ENCODE results near the gene CSGALNACT2. TPM values are rescaled to one million over a fixed set of nuclear protein-coding genes. Genes with fewer than 3 reads are reported as not detected.

CSGALNACT2 gene
- total RNA-seq, 1 experiment from 2014 or later = 9.2 TPM

DNA sequence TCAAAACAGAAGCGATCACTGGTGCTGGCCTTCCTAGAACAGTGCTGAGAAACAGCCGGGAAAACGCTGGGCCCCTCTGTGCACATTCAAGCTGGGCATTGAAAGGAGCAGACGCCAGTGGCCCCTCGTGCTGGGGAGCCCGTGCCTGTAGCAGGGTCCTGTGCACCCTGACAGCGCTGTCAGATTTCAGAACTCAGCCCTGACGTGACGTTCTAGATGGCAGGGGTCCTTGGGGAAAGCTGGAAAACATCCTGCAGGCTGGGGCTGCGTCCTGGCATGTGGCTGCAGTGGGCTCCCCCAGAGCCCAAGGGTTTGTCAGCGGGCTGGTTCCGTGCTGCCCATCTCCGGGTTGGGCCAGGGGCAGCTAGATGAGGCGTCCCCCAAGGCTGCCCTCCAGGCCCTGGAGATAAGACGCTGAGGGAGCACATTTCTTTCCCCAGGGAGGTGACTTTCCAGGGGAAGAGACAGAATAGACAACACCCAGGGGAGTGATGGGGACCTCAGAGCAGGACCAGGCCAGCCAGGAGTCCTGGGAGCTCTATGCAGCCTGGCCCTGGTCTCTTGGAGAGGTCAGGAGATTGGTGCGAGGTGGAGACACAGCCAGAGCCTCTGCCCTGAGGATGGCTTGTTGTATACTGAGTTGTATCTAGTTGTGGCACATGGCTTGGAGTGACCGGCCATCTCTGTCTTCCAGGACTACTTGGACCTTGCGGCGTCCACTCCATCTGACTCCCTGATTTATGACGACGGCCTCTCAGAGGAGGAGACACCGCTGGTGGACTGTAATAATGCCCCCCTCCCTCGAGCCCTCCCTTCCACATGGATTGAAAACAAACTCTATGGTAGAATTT, 12.1 kb upstream of the CSGALNACT2 start:
- H3K27ac ChIP-seq (ENCODE audit: low read length) = no peak overlapping the region
- no peak for DNase-seq
- H4K20me1 ChIP-seq (ENCODE audit: insufficient read depth, low read depth, low read length) = no peaks in the 10 kb centered on the region
- no peaks in the 10 kb centered on the region for H3K27me3 ChIP-seq (ENCODE audit: low read length)
- H3K4me3 ChIP-seq (ENCODE audit: low read length) = no peak overlapping the region
- H2AFZ ChIP-seq (ENCODE audit: low read length) = no peak overlapping the region
- no peak overlapping the region for H3K9ac ChIP-seq (ENCODE audit: low read length)
- H3K79me2 ChIP-seq (ENCODE audit: low read length) = no peaks in the 10 kb centered on the region
- no peaks in the 10 kb centered on the region for H3K9me2 ChIP-seq (replicated peaks; ENCODE audit: insufficient read depth, low read length)
- no peaks in the 10 kb centered on the region for H3K36me3 ChIP-seq (ENCODE audit: insufficient read depth, low read length)
- H3K4me2 ChIP-seq (ENCODE audit: low read depth, low read length, poor library complexity, severe bottlenecking) = no peak overlapping the region
- H3K4me1 ChIP-seq (ENCODE audit: low read length) = peaks cover 13% of the 10 kb centered on the region
- no peaks in the 10 kb centered on the region for H3K9me3 ChIP-seq (ENCODE audit: low read length)

DNA sequence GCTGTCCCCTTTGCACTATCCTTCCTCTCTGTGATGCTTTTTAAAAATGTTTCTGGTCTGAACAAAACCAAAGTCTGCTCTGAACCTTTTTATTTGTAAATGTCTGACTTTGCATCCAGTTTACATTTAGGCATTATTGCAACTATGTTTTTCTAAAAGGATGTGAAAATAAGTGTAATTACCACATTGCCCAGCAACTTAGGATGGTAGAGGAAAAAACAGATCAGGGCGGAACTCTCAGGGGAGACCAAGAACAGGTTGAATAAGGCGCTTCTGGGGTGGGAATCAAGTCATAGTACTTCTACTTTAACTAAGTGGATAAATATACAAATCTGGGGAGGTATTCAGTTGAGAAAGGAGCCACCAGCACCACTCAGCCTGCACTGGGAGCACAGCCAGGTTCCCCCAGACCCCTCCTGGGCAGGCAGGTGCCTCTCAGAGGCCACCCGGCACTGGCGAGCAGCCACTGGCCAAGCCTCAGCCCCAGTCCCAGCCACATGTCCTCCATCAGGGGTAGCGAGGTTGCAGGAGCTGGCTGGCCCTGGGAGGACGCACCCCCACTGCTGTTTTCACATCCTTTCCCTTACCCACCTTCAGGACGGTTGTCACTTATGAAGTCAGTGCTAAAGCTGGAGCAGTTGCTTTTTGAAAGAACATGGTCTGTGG, 11.4 kb upstream of the CSGALNACT2 start:
- Histone ChIP-seq H3K9ac (ENCODE audit: low read length) (no peak overlapping the region), H2AFZ (ENCODE audit: low read length) (no peak overlapping the region), H3K9me2 (replicated peaks; ENCODE audit: insufficient read depth, low read length) (no peaks in the 10 kb centered on the region), H3K4me3 (ENCODE audit: low read length) (no peak overlapping the region), H3K36me3 (ENCODE audit: insufficient read depth, low read length) (no peaks in the 10 kb centered on the region), H3K9me3 (ENCODE audit: low read length) (no peaks in the 10 kb centered on the region), H3K4me2 (ENCODE audit: low read depth, low read length, poor library complexity, severe bottlenecking) (no peak overlapping the region), H3K79me2 (ENCODE audit: low read length) (no peaks in the 10 kb centered on the region), H4K20me1 (ENCODE audit: insufficient read depth, low read depth, low read length) (no peaks in the 10 kb centered on the region), H3K27ac (ENCODE audit: low read length) (no peak overlapping the region), H3K4me1 (ENCODE audit: low read length) (peaks cover 13% of the 10 kb centered on the region), H3K27me3 (ENCODE audit: low read length) (no peaks in the 10 kb centered on the region)
- DNase-seq = no peak

DNA sequence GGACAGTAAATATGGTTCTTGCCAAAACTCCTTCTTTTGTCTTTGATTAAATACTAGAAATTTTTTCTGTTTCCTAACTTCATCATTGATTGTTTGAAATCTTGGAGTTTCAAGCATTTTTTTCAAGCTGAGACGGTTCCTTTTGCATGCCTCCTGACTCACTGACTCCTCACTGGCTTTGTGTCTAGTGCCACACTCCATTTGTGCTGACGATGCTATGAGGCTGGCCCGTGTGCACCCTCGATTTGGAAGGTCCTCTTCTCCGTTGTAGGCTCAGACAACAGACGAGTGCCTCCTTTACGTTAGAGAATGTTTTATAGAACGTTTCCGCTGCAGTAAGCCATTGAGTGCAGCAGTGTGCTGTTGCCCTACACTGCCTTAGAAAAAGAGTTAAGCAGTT, 10.8 kb upstream of the CSGALNACT2 start:
- no peak for DNase-seq
- Histone ChIP-seq H3K79me2 (ENCODE audit: low read length) (no peaks in the 10 kb centered on the region), H3K4me2 (ENCODE audit: low read depth, low read length, poor library complexity, severe bottlenecking) (no peak overlapping the region), H3K9ac (ENCODE audit: low read length) (no peak overlapping the region), H3K4me1 (ENCODE audit: low read length) (peaks cover 13% of the 10 kb centered on the region), H3K9me3 (ENCODE audit: low read length) (no peaks in the 10 kb centered on the region), H3K27ac (ENCODE audit: low read length) (no peak overlapping the region), H3K27me3 (ENCODE audit: low read length) (no peaks in the 10 kb centered on the region), H4K20me1 (ENCODE audit: insufficient read depth, low read depth, low read length) (no peaks in the 10 kb centered on the region), H3K36me3 (ENCODE audit: insufficient read depth, low read length) (no peaks in the 10 kb centered on the region), H3K4me3 (ENCODE audit: low read length) (no peak overlapping the region), H2AFZ (ENCODE audit: low read length) (no peak overlapping the region), H3K9me2 (replicated peaks; ENCODE audit: insufficient read depth, low read length) (no peaks in the 10 kb centered on the region)

GRCh38 chr10:43128331-43128730, 9.9 kb upstream of the CSGALNACT2 start:
- no peak overlapping the region for H2AFZ ChIP-seq (ENCODE audit: low read length)
- DNase-seq = no peak
- H3K9me3 ChIP-seq (ENCODE audit: low read length) = no peaks in the 10 kb centered on the region
- H3K9me2 ChIP-seq (replicated peaks; ENCODE audit: insufficient read depth, low read length) = no peaks in the 10 kb centered on the region
- no peak overlapping the region for H3K9ac ChIP-seq (ENCODE audit: low read length)
- H3K27ac ChIP-seq (ENCODE audit: low read length) = no peak overlapping the region
- peaks cover 13% of the 10 kb centered on the region for H3K4me1 ChIP-seq (ENCODE audit: low read length)
- H4K20me1 ChIP-seq (ENCODE audit: insufficient read depth, low read depth, low read length) = no peaks in the 10 kb centered on the region
- no peaks in the 10 kb centered on the region for H3K36me3 ChIP-seq (ENCODE audit: insufficient read depth, low read length)
- no peak overlapping the region for H3K4me2 ChIP-seq (ENCODE audit: low read depth, low read length, poor library complexity, severe bottlenecking)
- H3K27me3 ChIP-seq (ENCODE audit: low read length) = no peaks in the 10 kb centered on the region
- no peak overlapping the region for H3K4me3 ChIP-seq (ENCODE audit: low read length)
- H3K79me2 ChIP-seq (ENCODE audit: low read length) = no peaks in the 10 kb centered on the region

DNA sequence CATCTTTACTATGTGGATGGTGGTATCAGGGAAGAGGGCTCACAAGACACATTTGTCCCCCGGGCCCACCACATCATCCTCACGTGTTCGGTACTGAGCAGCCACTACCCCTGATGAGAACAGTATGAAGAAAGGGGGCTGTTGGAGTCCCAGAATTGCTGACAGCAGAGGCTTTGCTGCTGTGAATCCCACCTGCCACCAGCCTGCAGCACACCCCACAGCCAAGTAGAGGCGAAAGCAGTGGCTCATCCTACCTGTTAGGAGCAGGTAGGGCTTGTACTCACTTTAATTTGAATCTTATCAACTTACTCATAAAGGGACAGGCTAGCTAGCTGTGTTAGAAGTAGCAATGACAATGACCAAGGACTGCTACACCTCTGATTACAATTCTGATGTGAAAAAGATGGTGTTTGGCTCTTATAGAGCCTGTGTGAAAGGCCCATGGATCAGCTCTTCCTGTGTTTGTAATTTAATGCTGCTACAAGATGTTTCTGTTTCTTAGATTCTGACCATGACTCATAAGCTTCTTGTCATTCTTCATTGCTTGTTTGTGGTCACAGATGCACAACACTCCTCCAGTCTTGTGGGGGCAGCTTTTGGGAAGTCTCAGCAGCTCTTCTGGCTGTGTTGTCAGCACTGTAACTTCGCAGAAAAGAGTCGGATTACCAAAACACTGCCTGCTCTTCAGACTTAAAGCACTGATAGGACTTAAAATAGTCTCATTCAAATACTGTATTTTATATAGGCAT, 9.1 kb upstream of the CSGALNACT2 start:
- H3K27me3 ChIP-seq (ENCODE audit: low read length) = no peaks in the 10 kb centered on the region
- peaks cover 11% of the 10 kb centered on the region for H3K4me1 ChIP-seq (ENCODE audit: low read length)
- no peak overlapping the region for H2AFZ ChIP-seq (ENCODE audit: low read length)
- H3K9me3 ChIP-seq (ENCODE audit: low read length) = no peaks in the 10 kb centered on the region
- H3K4me3 ChIP-seq (ENCODE audit: low read length) = no peak overlapping the region
- H3K4me2 ChIP-seq (ENCODE audit: low read depth, low read length, poor library complexity, severe bottlenecking) = no peak overlapping the region
- DNase-seq = no peak
- H3K36me3 ChIP-seq (ENCODE audit: insufficient read depth, low read length) = no peaks in the 10 kb centered on the region
- no peaks in the 10 kb centered on the region for H4K20me1 ChIP-seq (ENCODE audit: insufficient read depth, low read depth, low read length)
- H3K79me2 ChIP-seq (ENCODE audit: low read length) = no peaks in the 10 kb centered on the region
- no peak overlapping the region for H3K27ac ChIP-seq (ENCODE audit: low read length)
- H3K9ac ChIP-seq (ENCODE audit: low read length) = no peak overlapping the region
- H3K9me2 ChIP-seq (replicated peaks; ENCODE audit: insufficient read depth, low read length) = no peaks in the 10 kb centered on the region

- no peak overlapping the region for H2AFZ ChIP-seq (ENCODE audit: low read length)
- no peaks in the 10 kb centered on the region for H3K9me2 ChIP-seq (replicated peaks; ENCODE audit: insufficient read depth, low read length)
- H3K27ac ChIP-seq (ENCODE audit: low read length) = no peak overlapping the region
- DNase-seq = no peak
- H3K79me2 ChIP-seq (ENCODE audit: low read length) = no peaks in the 10 kb centered on the region
- no peaks in the 10 kb centered on the region for H3K27me3 ChIP-seq (ENCODE audit: low read length)
- no peak overlapping the region for H3K4me2 ChIP-seq (ENCODE audit: low read depth, low read length, poor library complexity, severe bottlenecking)
- H3K36me3 ChIP-seq (ENCODE audit: insufficient read depth, low read length) = no peaks in the 10 kb centered on the region
- peaks cover 8% of the 10 kb centered on the region for H3K4me1 ChIP-seq (ENCODE audit: low read length)
- no peak overlapping the region for H3K9ac ChIP-seq (ENCODE audit: low read length)
- H3K4me3 ChIP-seq (ENCODE audit: low read length) = no peak overlapping the region
- H3K9me3 ChIP-seq (ENCODE audit: low read length) = no peaks in the 10 kb centered on the region
- H4K20me1 ChIP-seq (ENCODE audit: insufficient read depth, low read depth, low read length) = no peaks in the 10 kb centered on the region
Measured at GRCh38 chr10:43130770-43131171, 7.5 kb upstream of the CSGALNACT2 start.

- no peak for DNase-seq
- no peaks in the 10 kb centered on the region for H4K20me1 ChIP-seq (ENCODE audit: insufficient read depth, low read depth, low read length)
- no peak overlapping the region for H2AFZ ChIP-seq (ENCODE audit: low read length)
- H3K9ac ChIP-seq (ENCODE audit: low read length) = no peak overlapping the region
- no peak overlapping the region for H3K4me2 ChIP-seq (ENCODE audit: low read depth, low read length, poor library complexity, severe bottlenecking)
- no peaks in the 10 kb centered on the region for H3K27me3 ChIP-seq (ENCODE audit: low read length)
- H3K36me3 ChIP-seq (ENCODE audit: insufficient read depth, low read length) = no peaks in the 10 kb centered on the region
- no peaks in the 10 kb centered on the region for H3K79me2 ChIP-seq (ENCODE audit: low read length)
- no peaks in the 10 kb centered on the region for H3K9me3 ChIP-seq (ENCODE audit: low read length)
- H3K4me3 ChIP-seq (ENCODE audit: low read length) = no peak overlapping the region
- H3K4me1 ChIP-seq (ENCODE audit: low read length) = peaks cover 8% of the 10 kb centered on the region
- H3K9me2 ChIP-seq (replicated peaks; ENCODE audit: insufficient read depth, low read length) = no peaks in the 10 kb centered on the region
- H3K27ac ChIP-seq (ENCODE audit: low read length) = no peak overlapping the region
Measured at GRCh38 chr10:43131256-43131655, 7.0 kb upstream of the CSGALNACT2 start.

DNA sequence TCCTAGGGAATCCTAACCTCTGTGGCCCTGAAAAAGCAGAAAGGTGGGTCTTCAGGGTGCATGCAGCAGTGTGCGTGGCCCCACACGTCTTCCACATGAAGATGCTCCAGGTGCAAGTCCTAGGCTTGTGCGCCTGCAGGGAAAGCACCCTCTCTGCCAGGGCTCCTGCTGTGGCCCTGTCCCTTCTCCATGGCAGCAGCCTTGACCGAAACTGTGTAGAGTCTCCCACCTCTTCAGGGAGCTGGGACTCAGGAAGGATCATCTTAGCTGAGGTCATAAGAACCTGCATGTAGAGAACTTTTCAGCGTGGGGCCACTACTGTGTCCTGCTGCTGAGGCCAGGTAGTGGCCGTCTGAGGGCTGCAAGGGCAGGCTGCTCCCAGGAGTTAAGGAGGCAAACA, 6.3 kb upstream of the CSGALNACT2 start:
- Histone ChIP-seq H3K27me3 (ENCODE audit: low read length) (no peaks in the 10 kb centered on the region), H4K20me1 (ENCODE audit: insufficient read depth, low read depth, low read length) (no peaks in the 10 kb centered on the region), H3K4me3 (ENCODE audit: low read length) (no peak overlapping the region), H3K9me2 (replicated peaks; ENCODE audit: insufficient read depth, low read length) (no peaks in the 10 kb centered on the region), H3K27ac (ENCODE audit: low read length) (no peak overlapping the region), H3K79me2 (ENCODE audit: low read length) (no peaks in the 10 kb centered on the region), H3K4me2 (ENCODE audit: low read depth, low read length, poor library complexity, severe bottlenecking) (no peak overlapping the region), H3K4me1 (ENCODE audit: low read length) (peaks cover 5% of the 10 kb centered on the region), H3K9me3 (ENCODE audit: low read length) (no peaks in the 10 kb centered on the region), H3K9ac (ENCODE audit: low read length) (no peak overlapping the region), H2AFZ (ENCODE audit: low read length) (no peak overlapping the region), H3K36me3 (ENCODE audit: insufficient read depth, low read length) (no peaks in the 10 kb centered on the region)
- no peak for DNase-seq

Data from Karpas-422 (cell line).